Neural cell (in vitro differentiated cells): Measurements from ENCODE around the gene COQ10B. TPM values are rescaled to one million over a fixed set of nuclear protein-coding genes. Genes with fewer than 3 reads are reported as not detected.

Experiments
- H2AFZ ChIP-seq: fragments of 200-600, 300-800 bp; sonication (generic), shearing (Covaris generic); 2 replicates; pipeline ENCODE4 v1.6.0; 2014; ENCODE audit warnings: low read depth, mild to moderate bottlenecking, antibody characterized with exemption, low read length, moderate library complexity
- H3F3A ChIP-seq: fragments of 200-600 bp; shearing (Covaris generic); 2 replicates; pipeline ENCODE4 v1.6.1; 2016; ENCODE audit warnings: mild to moderate bottlenecking, moderate library complexity, mixed read lengths, antibody characterized with exemption, low read length; ENCODE audit not compliant: insufficient read depth, poor library complexity, severe bottlenecking
- H3K27ac ChIP-seq: fragments of 200-600, 300-800 bp; sonication (generic), shearing (Covaris generic); 2 replicates; pipeline ENCODE4 v1.5.1; 2014; ENCODE audit warnings: mild to moderate bottlenecking, low read length, moderate library complexity
- H3K27me3 ChIP-seq: fragments of 300-800, 200-600 bp; sonication (generic), shearing (Covaris generic); 2 replicates; pipeline ENCODE4 v1.6.0; 2014; ENCODE audit warnings: mild to moderate bottlenecking, low read depth, low read length, moderate library complexity; ENCODE audit not compliant: insufficient read depth
- H3K36me3 ChIP-seq: fragments of 300-800, 200-600 bp; sonication (generic), shearing (Covaris generic); 2 replicates; pipeline ENCODE4 v1.5.1; 2014; ENCODE audit warnings: mild to moderate bottlenecking, antibody characterized with exemption, low read length, moderate library complexity; ENCODE audit not compliant: insufficient read depth
- H3K4me2 ChIP-seq: fragments of 300-800, 200-600 bp; sonication (generic), shearing (Covaris generic); 2 replicates; pipeline ENCODE4 v1.6.0; 2014; ENCODE audit warnings: mild to moderate bottlenecking, low read length
- H3K4me3 ChIP-seq: fragments of 300-800, 200-600 bp; sonication (generic), shearing (Covaris generic); 2 replicates; pipeline ENCODE4 v1.5.1; 2014; ENCODE audit warnings: mild to moderate bottlenecking, low read length, moderate library complexity
- H3K79me2 ChIP-seq: fragments of 200-600 bp; shearing (Covaris generic); replicated peaks from 2 replicates; pipeline ENCODE4 v1.6.0; 2014; ENCODE audit warnings: mild to moderate bottlenecking, low read length, moderate library complexity; ENCODE audit not compliant: insufficient read depth
- H3K9ac ChIP-seq: fragments of 300-800, 200-600 bp; sonication (generic), shearing (Covaris generic); 2 replicates; pipeline ENCODE4 v1.6.1; 2016; ENCODE audit warnings: mild to moderate bottlenecking, low read length, mixed read lengths
- H3K9me2 ChIP-seq: fragments of 200-600 bp; shearing (Covaris generic); 2 replicates; pipeline ENCODE4 v1.6.1; 2016; ENCODE audit warnings: mild to moderate bottlenecking, low read length, mixed read lengths; ENCODE audit not compliant: insufficient read depth
- H3K9me3 ChIP-seq: fragments of 200-600, 300-800 bp; sonication (generic), shearing (Covaris generic); 2 replicates; pipeline ENCODE4 v1.6.1; 2016; ENCODE audit warnings: mild to moderate bottlenecking, mixed run types, low read length, moderate library complexity, mixed read lengths
- H4K20me1 ChIP-seq: fragments of 200-600 bp; shearing (Covaris generic); 2 replicates; pipeline ENCODE4 v1.6.1; 2016; ENCODE audit warnings: mild to moderate bottlenecking, mixed run types; ENCODE audit not compliant: insufficient read depth
- EP300 ChIP-seq: fragments of 450-650 bp; conservative IDR thresholded peaks from 2 replicates; pipeline ENCODE4 v1.6.1; 2014; ENCODE audit warnings: antibody characterized with exemption, mild to moderate bottlenecking, moderate library complexity; ENCODE audit not compliant: poor library complexity, severe bottlenecking
- EZH2 ChIP-seq: fragments of 200-600, 300-800 bp; shearing (Covaris generic), sonication (generic); IDR thresholded peaks from 2 replicates; pipeline ENCODE4 v1.6.1; 2014; ENCODE audit warnings: antibody characterized with exemption, low read length, borderline replicate concordance, mild to moderate bottlenecking; ENCODE audit not compliant: insufficient read depth, poor library complexity, severe bottlenecking
- MXI1 ChIP-seq: fragments of 450-650 bp; conservative IDR thresholded peaks from 2 replicates; pipeline ENCODE4 v1.6.1; 2014; ENCODE audit warnings: antibody characterized with exemption, mild to moderate bottlenecking; ENCODE audit not compliant: poor library complexity, severe bottlenecking
- POLR2AphosphoS5 ChIP-seq: IDR thresholded peaks from 2 replicates; pipeline ENCODE4 v1.6.1; 2012
- RAD21 ChIP-seq: fragments of 450-650 bp; conservative IDR thresholded peaks from 2 replicates; pipeline ENCODE4 v1.6.1; 2014; ENCODE audit warnings: antibody characterized with exemption, mild to moderate bottlenecking, moderate library complexity
- SMC3 ChIP-seq: fragments of 450-650 bp; conservative IDR thresholded peaks from 2 replicates; pipeline ENCODE4 v1.6.1; 2014; ENCODE audit warnings: antibody characterized with exemption, mild to moderate bottlenecking, moderate library complexity; ENCODE audit not compliant: poor library complexity
- TAF1 ChIP-seq: IDR thresholded peaks from 2 replicates; pipeline ENCODE4 v1.6.1; 2012; ENCODE audit warnings: low read depth
- polyA minus RNA-seq: library from RNA; depleted of rRNA, polyadenylated mRNA; stranded (reverse); fragments of >200 nt; gene quantifications from 2 replicates; pipeline ENCODE4 v1.2.3, GENCODE V29; 2014
- polyA plus RNA-seq: library from polyadenylated mRNA; depleted of rRNA; stranded (reverse); fragments of >200 nt; gene quantifications from 2 replicates; pipeline ENCODE4 v1.2.3, GENCODE V29; 2014
- TF ChIP-seq, protein P1 (sequence below): fragments of 450-650 bp; IDR thresholded peaks from 2 replicates; pipeline ENCODE4 v1.5.1; 2014; ENCODE audit warnings: antibody characterized with exemption, mild to moderate bottlenecking, moderate library complexity; ENCODE audit not compliant: poor library complexity, severe bottlenecking
- TF ChIP-seq, protein P2 (sequence below): IDR thresholded peaks from 2 replicates; pipeline ENCODE4 v1.6.1; 2012; ENCODE audit warnings: borderline replicate concordance

The COQ10B gene
- polyA plus RNA-seq: 22.5 and 28.4 TPM in 2 replicates
- 30.3 and 33.6 TPM in 2 replicates for polyA minus RNA-seq

DNA sequence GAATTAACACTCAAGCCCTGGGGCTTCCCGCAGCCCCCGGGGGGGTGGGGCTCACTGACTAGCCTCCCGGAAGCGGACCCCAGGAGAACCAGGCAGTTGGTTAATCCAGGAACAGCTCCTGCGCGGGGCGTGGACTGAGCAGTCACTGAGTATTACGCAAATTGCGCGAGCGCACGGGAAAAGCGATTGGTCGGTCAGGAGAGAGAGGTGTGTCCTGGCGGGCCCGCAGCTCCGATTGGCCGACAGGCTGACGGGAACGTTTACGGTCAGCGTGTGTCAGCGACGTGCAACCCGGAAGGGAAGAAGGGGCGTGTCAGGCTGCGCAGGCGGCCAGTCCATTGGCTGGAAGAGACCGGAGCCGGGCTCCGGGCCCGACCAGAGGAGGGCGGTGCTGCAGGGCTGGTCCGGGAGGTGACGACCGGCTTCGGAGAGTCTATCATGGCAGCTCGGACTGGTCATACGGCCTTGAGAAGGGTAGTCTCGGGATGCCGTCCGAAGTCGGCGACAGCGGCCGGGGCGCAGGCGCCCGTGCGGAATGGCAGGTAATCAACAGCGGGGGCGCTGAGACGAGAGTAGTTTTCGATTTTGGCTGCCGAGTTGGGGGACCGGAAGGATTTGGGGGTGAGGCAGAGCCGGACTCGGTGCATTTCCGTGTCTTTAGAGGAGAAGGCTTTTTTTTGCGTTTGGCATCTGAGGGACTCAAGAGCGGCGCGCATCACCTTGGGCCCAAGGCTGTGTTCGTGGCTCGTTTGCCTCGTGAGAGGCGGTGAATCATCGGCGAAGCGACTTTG, at the start of gene COQ10B:
TSS of gene COQ10B (plus strand) at position 430 of the 791 bp plus-strand sequence. CDS start at position 439, 9 bp downstream.
- no peaks in the 10 kb centered on the region for H3K36me3 ChIP-seq
- peaks cover 22% of the 10 kb centered on the region for H3K79me2 ChIP-seq
- H3K9me3 ChIP-seq: no peaks in the 10 kb centered on the region
- peak within 1 kb of the TSS; percentile 87 for H3K4me2 ChIP-seq
- peak within 1 kb of the TSS; percentile 88 for H3K4me3 ChIP-seq
- TF ChIP-seq EP300 (peak; percentile 73), EZH2 (no peak), TAF1 (peak; percentile 38), POLR2AphosphoS5 (peak; percentile 94), SMC3 (peak; percentile 38), RAD21 (peak; percentile 17), MXI1 (peak; percentile 75)
- TF ChIP-seq, protein P1, sequence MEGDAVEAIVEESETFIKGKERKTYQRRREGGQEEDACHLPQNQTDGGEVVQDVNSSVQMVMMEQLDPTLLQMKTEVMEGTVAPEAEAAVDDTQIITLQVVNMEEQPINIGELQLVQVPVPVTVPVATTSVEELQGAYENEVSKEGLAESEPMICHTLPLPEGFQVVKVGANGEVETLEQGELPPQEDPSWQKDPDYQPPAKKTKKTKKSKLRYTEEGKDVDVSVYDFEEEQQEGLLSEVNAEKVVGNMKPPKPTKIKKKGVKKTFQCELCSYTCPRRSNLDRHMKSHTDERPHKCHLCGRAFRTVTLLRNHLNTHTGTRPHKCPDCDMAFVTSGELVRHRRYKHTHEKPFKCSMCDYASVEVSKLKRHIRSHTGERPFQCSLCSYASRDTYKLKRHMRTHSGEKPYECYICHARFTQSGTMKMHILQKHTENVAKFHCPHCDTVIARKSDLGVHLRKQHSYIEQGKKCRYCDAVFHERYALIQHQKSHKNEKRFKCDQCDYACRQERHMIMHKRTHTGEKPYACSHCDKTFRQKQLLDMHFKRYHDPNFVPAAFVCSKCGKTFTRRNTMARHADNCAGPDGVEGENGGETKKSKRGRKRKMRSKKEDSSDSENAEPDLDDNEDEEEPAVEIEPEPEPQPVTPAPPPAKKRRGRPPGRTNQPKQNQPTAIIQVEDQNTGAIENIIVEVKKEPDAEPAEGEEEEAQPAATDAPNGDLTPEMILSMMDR: peak; percentile 73
- TF ChIP-seq, protein P2, sequence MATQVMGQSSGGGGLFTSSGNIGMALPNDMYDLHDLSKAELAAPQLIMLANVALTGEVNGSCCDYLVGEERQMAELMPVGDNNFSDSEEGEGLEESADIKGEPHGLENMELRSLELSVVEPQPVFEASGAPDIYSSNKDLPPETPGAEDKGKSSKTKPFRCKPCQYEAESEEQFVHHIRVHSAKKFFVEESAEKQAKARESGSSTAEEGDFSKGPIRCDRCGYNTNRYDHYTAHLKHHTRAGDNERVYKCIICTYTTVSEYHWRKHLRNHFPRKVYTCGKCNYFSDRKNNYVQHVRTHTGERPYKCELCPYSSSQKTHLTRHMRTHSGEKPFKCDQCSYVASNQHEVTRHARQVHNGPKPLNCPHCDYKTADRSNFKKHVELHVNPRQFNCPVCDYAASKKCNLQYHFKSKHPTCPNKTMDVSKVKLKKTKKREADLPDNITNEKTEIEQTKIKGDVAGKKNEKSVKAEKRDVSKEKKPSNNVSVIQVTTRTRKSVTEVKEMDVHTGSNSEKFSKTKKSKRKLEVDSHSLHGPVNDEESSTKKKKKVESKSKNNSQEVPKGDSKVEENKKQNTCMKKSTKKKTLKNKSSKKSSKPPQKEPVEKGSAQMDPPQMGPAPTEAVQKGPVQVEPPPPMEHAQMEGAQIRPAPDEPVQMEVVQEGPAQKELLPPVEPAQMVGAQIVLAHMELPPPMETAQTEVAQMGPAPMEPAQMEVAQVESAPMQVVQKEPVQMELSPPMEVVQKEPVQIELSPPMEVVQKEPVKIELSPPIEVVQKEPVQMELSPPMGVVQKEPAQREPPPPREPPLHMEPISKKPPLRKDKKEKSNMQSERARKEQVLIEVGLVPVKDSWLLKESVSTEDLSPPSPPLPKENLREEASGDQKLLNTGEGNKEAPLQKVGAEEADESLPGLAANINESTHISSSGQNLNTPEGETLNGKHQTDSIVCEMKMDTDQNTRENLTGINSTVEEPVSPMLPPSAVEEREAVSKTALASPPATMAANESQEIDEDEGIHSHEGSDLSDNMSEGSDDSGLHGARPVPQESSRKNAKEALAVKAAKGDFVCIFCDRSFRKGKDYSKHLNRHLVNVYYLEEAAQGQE: no peak
- H3K27me3 ChIP-seq: no peaks in the 10 kb centered on the region
- peak within 1 kb of the TSS; percentile 84 for H3K9ac ChIP-seq
- peak within 1 kb of the TSS; percentile 90 for H3K27ac ChIP-seq
- peaks cover 3% of the 10 kb centered on the region for H3F3A ChIP-seq
- H2AFZ ChIP-seq: peak within 1 kb of the TSS; percentile 96
- no peaks in the 10 kb centered on the region for H3K9me2 ChIP-seq
- no peaks in the 10 kb centered on the region for H4K20me1 ChIP-seq

DNA sequence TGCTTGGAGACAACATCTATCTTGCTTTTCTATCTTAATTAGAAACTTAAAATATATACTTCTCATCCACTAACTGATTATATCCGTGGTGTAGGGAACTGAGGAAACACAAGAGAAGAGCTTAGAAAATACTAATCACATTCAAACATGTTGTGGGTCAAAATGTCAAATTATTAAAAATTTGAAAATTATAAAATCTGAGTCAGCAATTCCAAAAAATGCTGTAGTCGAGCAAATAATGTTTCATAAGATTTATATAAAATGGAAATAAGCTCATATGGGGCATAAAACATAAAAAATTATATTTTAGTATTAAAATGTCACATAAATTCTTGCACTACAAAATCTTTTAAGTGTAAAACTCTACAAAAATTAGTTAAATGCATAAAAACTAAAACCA, 47.8 kb upstream of the COQ10B start:
- H4K20me1 ChIP-seq: no peaks in the 10 kb centered on the region
- H3K4me3 ChIP-seq: no peak overlapping the region
- no peak overlapping the region for H3K9ac ChIP-seq
- peaks cover 10% of the 10 kb centered on the region for H3K36me3 ChIP-seq
- no peak overlapping the region for H3K4me2 ChIP-seq
- H3K9me3 ChIP-seq: no peaks in the 10 kb centered on the region
- H3K79me2 ChIP-seq: no peaks in the 10 kb centered on the region
- no peaks in the 10 kb centered on the region for H3F3A ChIP-seq
- H3K27me3 ChIP-seq: no peaks in the 10 kb centered on the region
- TF ChIP-seq POLR2AphosphoS5: no peak
- TF ChIP-seq MXI1: no peak
- TF ChIP-seq EP300: no peak
- TF ChIP-seq, protein P2: no peak
- no peak for TF ChIP-seq RAD21
- no peak for TF ChIP-seq EZH2
- TF ChIP-seq TAF1: no peak
- TF ChIP-seq SMC3: no peak
- TF ChIP-seq, protein P1: no peak
- no peak overlapping the region for H2AFZ ChIP-seq
- no peak overlapping the region for H3K27ac ChIP-seq
- no peaks in the 10 kb centered on the region for H3K9me2 ChIP-seq
